Measurements from ENCODE around the gene ADTRP.

The ADTRP gene

DNA sequence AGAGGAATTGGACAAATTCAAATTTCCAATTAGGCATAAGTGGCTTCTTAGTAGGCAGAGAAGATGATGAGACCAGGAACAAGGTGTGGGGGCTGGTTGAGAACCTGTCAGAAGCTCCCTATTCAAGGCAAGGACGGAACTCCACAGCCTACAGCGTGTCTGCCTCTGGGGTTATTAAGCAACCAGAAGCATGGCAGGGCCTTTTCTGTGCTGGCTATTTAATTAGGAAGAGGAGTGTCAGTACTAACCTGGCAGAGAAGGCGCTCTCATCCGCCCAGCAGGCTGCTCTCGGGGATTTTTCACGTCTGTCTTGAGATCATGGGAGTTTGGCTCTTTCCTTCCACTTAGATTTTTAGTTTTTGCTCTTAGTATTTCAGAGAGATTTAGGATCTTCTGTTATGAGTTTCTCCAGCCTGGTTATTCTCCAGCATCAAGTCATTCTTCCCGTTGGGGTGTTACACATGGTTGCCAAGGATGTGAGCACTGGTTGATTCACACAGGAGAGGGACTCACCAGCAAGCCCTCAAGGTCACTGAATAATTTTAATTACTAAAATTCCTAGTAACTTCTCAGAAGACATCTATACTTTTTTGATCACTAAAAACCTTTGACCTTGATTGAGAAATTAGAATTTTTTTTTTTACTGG lies 23.9 kb downstream of the ADTRP start:
- no peak for DNase-seq

- no peak for DNase-seq
These were observed 24.8 kb downstream of the ADTRP start for GRCh38 chr6:11753798-11754197.

GRCh38 chr6:11752360-11752759 lies 26.2 kb downstream of the ADTRP start:
- no peak for DNase-seq

DNA sequence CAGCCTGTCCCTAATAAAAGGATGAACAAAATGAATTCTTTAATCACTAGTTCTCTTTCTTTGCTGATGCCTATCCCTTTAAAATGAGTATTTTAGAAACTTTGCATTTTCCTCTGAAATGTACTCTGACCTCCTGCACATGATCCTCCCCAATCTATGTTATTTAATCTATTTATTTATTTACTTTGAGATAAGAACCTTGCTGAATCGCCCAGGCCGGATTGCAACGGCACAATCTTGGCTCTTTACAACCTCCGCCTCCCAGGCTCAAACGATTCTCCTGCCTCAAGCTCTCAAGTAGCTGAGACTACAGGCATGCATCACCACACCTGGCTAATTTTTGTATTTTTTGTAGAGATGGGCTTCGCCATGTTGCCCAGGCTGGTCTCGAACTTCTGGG lies 27.9 kb downstream of the ADTRP start:
- no peak for DNase-seq

DNA sequence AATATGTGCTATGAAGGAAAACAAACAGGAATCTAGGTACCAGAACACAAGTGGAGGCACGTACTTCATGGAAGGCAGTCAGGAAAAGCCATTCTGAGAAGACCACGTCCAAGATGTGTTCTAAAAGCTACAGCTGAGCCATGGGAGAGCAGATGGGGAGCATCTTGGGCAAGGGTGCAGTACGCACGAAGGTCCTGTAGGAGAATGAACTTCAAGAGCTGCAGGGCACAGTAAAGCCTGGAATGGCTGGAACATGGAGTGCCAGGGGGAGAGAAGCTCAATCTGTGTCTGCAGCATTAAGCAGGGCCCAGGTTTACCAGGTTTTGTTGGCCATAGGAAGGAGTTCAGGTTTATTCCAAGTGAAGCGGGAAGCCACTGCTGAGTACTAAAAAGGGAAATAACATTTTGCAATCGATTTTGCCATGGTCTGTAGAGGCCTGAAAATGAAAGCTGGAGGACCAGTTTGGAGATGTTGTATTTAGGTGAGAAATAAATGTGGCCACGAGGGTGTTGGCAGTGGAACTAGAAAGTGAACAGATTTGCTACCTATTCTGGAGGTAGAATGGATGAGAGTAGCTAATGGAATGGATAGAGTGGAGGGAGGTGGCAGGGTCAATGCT lies 29.9 kb downstream of the ADTRP start:
- DNase-seq: no peak

DNA sequence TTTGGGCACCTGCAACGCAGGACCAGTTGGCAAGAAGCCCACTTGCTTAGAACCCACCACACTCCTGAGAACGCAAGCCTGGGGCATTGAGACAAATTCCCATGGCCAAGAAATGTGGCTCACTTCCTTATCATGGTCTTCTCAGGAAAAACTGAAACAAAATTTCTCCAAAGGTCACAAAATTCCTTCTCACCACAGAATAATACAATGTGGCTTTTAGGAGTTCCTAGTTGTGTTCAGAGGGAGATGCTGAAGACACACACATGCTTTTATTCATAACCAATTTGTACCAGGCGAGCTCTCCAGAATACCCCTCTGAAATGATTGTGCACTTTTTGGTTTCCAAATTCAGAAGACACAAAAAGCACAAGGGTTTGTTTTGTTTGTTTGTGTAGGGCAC lies 31.6 kb downstream of the ADTRP start:
- DNase-seq: no peak

GRCh38 chr6:11744753-11745152 lies 33.9 kb downstream of the ADTRP start:
- peak in 1 of 2 donors; percentile 10 for DNase-seq

DNA sequence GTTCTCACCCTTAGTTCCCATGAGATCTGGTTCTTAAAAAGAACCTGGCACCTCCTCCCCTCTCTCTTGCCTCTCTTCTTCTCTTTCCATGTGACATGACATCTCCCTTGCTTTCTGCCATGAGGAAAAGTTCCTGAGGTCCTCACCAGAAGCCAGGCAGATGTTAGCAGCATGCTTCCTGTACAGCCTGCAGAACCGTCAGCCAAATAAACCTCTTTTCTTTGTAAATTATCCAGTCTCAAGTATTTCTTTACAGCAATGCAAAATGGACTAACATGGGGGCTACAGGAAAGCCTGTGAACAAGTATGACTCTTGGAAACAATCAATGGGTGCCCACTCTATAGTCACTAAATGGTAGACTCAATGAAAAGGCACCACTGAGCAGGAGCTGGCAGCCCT lies 34.5 kb downstream of the ADTRP start:
- DNase-seq: no peak

DNA sequence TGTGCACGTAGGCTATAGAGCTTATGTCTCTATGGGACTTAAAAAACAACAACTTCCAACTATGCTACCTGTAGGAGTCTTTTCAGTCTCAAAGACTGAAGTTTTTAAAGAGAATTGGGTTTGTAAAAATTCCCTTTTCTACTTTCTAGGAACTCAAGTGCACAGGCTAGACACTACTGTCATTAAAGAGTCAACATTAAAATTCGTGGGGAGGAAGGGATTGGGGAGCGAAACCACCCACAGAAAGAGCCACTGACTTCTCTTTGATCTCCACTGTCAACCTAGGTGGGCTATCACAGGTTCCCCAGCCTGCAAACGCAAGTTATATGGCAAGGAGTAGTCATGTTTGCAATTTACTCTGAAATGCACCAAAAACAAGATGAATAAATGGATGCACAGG lies 37.7 kb downstream of the ADTRP start:
- DNase-seq: no peak

GRCh38 chr6:11738661-11739375 lies 39.8 kb downstream of the ADTRP start:
- DNase-seq: no peak

DNA sequence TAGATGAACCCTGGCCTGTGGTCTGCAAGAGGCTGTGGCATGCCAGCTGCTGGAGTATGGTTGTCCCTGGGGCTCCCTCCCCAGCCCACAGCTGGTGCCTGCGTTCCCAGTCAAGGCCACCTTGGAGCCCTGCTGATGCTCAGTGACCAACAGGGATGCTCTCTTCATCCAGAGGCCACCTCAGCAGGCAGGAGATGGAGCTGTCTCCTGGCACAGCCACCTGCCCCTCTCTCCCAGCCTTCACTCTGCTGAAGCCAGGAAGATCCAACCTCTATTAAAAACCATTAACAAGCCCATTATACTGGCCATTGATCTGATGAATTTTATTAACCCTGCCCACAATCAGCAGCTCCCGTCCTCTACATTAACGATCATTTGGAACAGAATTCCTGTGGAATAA lies 40.4 kb downstream of the ADTRP start:
- DNase-seq: no peak

GRCh38 chr6:11736601-11737000 lies 42.0 kb downstream of the ADTRP start:
- DNase-seq: no peak

DNA sequence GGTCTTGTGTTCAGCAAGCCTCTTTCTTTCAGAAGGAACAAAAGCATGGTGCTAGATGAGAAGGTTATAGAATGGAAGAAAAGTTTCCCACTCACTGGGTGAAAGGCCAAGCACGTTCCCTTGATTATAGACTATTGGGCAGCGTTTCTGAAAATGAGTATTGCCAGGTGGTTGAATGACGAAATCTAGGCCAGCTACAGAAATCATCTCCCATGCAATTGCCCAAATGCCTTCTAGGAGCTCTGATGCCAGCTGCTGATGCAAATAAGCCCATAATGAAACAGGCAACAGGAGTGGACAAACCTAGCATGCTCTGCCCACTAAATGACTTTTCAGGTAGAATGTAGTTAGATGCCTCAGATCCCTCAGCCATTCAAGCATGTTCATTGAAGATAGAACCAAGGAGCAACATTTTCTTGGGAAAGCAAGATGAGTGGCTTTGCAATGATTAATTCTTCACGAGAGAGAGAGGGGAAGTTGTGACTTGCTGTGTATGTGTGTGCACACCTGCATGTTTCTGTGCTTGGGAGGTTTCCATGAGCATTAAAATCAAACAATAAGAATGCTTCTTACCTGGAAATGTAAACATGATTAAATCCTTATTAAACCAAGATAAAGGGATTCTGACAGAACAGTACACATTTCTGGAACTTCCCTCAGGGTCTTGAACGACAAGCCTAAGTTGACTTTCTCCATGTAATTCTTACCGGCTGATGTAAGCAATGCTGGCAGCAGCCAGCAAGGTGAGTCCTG lies 43.6 kb downstream of the ADTRP start:
- DNase-seq: no peak

DNA sequence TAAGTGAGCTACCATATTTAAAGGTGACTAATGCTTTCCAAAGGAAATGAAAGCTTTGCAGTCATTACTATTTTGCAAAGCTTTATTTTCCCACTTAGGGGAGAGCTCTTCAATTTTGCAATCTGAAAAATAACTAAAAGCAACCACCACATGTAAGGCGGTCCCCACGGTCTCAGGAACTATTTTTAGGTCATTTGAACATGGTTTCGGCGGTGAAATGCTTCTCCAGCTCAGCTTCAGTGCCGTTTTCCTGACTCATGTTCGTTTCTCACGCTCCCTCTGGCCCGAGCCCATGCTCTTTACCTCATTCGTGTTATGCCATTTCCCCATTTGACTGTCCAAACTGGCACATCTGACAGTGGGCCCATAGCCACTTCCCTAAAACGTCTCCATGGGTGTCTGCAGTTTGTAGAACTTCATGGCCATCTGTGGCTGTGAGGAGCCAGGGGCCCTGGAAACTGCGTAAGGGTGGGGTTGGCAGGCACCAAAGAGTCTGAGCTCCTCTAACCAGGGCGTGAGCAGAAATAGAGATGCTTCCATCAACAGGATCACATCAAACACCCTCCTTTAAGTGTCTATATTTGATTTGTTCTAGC lies 46.5 kb downstream of the ADTRP start:
- DNase-seq: peak; percentile 25 to 35

GRCh38 chr6:11731423-11731822 lies 47.2 kb downstream of the ADTRP start:
- DNase-seq: no peak

GRCh38 chr6:11730641-11731040 lies 48.0 kb downstream of the ADTRP start:
- no peak for DNase-seq

GRCh38 chr6:11729076-11729475 lies 49.5 kb downstream of the ADTRP start:
- no peak for DNase-seq

DNA sequence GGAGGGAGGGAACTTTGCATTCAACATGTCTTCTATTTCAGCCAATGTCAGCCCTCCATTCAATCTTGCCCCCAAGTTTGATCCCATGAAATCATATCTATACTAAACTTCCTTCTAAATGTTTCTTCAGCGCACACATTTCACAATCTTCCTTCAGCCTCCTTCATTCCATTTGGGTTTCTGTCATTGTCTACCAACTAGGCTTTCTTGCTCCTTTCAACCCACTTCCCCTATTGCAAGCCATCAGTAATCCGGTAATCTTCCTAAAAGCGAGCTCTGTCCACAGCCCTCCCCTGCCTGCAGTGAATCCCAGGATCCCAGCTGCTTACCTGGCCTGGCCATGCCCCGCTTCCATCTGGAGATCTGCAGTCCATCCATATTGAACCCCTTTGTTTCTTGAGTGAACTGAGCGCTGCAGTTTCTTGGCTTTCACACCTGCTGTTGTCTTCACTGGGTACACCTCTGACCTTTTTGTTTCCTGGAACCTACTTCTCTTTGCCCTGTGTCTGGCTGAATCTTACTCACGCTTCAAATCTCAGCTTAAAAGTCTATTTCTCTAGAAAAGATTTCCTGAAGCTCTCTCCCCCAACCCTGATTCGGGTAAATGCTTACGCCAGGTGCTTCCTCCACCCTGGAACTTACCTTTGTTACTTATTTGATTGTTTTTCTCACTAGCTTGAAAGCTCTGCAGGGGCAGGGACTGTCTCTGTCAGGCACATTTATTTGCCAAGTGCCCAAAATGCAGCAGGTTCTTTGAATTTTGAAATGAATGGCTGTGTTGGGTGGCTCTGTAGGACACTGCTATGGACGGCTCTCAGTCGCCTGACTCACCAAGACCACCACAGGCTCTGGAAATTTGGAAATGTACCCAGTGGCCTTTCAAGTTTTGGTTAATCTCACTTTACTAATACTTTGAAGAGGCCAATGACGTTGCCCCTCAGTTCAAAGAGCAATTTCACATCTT lies 50.3 kb downstream of the ADTRP start:
- no peak for DNase-seq

- DNase-seq: no peak
These were observed 51.1 kb downstream of the ADTRP start for GRCh38 chr6:11727346-11727997.

- DNase-seq: no peak
These were observed 54.3 kb downstream of the ADTRP start for GRCh38 chr6:11724286-11724685.

Data from hippocampal formation (tissue), 2 donors.